Activated CD4-positive, alpha-beta T cell treated with anti-CD3 and anti-CD28 coated beads, Interleukin-2, amount 10 ng/mL, durations not matched to agents 24 days and 14 days (primary cell): ENCODE data around the gene LAMP5. TPM values are rescaled to one million over a fixed set of nuclear protein-coding genes. Genes with fewer than 3 reads are reported as not detected.

Experiments
- DNase-seq: peaks from one replicate; pipeline ENCODE4 v3.0.0; 2022
- H3K27ac Mint-ChIP-seq: one replicate; pipeline ENCODE4 v1.8.0; 2022; ENCODE audit warnings: mild to moderate bottlenecking, mixed read lengths
- H3K27me3 Mint-ChIP-seq: one replicate; pipeline ENCODE4 v1.8.0; 2022; ENCODE audit warnings: mixed read lengths
- H3K36me3 Mint-ChIP-seq: one replicate; pipeline ENCODE4 v1.8.0; 2022; ENCODE audit warnings: low read depth, mild to moderate bottlenecking, mixed read lengths
- H3K4me1 Mint-ChIP-seq: one replicate; pipeline ENCODE4 v1.8.0; 2021; ENCODE audit warnings: mixed read lengths
- H3K4me3 Mint-ChIP-seq: one replicate; pipeline ENCODE4 v1.8.0; 2022; ENCODE audit warnings: mild to moderate bottlenecking, moderate library complexity, mixed read lengths
- H3K9me3 Mint-ChIP-seq: one replicate; pipeline ENCODE4 v1.8.0; 2021; ENCODE audit warnings: mixed read lengths
- intact Hi-C: fragments of 100-400 bp; cut with micrococcal nuclease; formaldehyde crosslinking; loops from one replicate; pipeline ENCODE4 v1.15.1; 2023
- total RNA-seq: library from RNA; stranded (reverse); gene quantifications from 2 replicates; pipeline ENCODE4 v1.2.3, GENCODE V29; 2022

LAMP5 gene
- total RNA-seq, 1 donor from 2014 or later, result not detected

GRCh38 chr20:9508240-9508661, 6.1 kb upstream of the LAMP5 start:
- Mint-ChIP-seq H3K4me1 (no peaks in the 10 kb centered on the region), H3K4me3 (no peak overlapping the region), H3K27me3 (peaks cover 41% of the 10 kb centered on the region), H3K36me3 (no peaks in the 10 kb centered on the region), H3K27ac (no peak overlapping the region), H3K9me3 (peaks cover 5% of the 10 kb centered on the region)
- intact Hi-C loops, result no loop called here
- no peak for DNase-seq

- H3K9me3 Mint-ChIP-seq, result peaks cover 5% of the 10 kb centered on the region
- peaks cover 44% of the 10 kb centered on the region for H3K27me3 Mint-ChIP-seq
- DNase-seq, result no peak
- no peaks in the 10 kb centered on the region for H3K36me3 Mint-ChIP-seq
- H3K4me3 Mint-ChIP-seq, result no peak overlapping the region
- intact Hi-C loops, result no loop called here
- no peak overlapping the region for H3K27ac Mint-ChIP-seq
- H3K4me1 Mint-ChIP-seq, result no peaks in the 10 kb centered on the region
Measured at GRCh38 chr20:9508696-9509178, 5.7 kb upstream of the LAMP5 start.

GRCh38 chr20:9509246-9509645, 5.1 kb upstream of the LAMP5 start:
- H3K27ac Mint-ChIP-seq, result no peak overlapping the region
- DNase-seq, result no peak
- intact Hi-C loops, result no loop called here
- H3K4me3 Mint-ChIP-seq, result no peak overlapping the region
- no peaks in the 10 kb centered on the region for H3K4me1 Mint-ChIP-seq
- H3K9me3 Mint-ChIP-seq, result peaks cover 5% of the 10 kb centered on the region
- H3K27me3 Mint-ChIP-seq, result peaks cover 49% of the 10 kb centered on the region
- no peaks in the 10 kb centered on the region for H3K36me3 Mint-ChIP-seq

- Mint-ChIP-seq H3K27ac (no peak overlapping the region), H3K9me3 (peaks cover 5% of the 10 kb centered on the region), H3K27me3 (peaks cover 63% of the 10 kb centered on the region), H3K4me3 (no peak overlapping the region), H3K4me1 (no peaks in the 10 kb centered on the region), H3K36me3 (no peaks in the 10 kb centered on the region)
- no peak for DNase-seq
- intact Hi-C loops, result no loop called here
Measured at GRCh38 chr20:9510911-9511310, 3.5 kb upstream of the LAMP5 start.

- DNase-seq, result no peak
- H3K4me3 Mint-ChIP-seq, result no peak overlapping the region
- no peaks in the 10 kb centered on the region for H3K36me3 Mint-ChIP-seq
- intact Hi-C loops, result no loop called here
- H3K27me3 Mint-ChIP-seq, result peaks cover 65% of the 10 kb centered on the region
- peaks cover 4% of the 10 kb centered on the region for H3K9me3 Mint-ChIP-seq
- no peak overlapping the region for H3K27ac Mint-ChIP-seq
- no peaks in the 10 kb centered on the region for H3K4me1 Mint-ChIP-seq
Measured at GRCh38 chr20:9514072-9514460, 324 bp upstream of the LAMP5 start.

GRCh38 chr20:9515214-9515585, 810 bp downstream of the LAMP5 start:
- H3K4me3 Mint-ChIP-seq, result no peak overlapping the region
- intact Hi-C loops, result no loop called here
- H3K9me3 Mint-ChIP-seq, result no peaks in the 10 kb centered on the region
- no peaks in the 10 kb centered on the region for H3K36me3 Mint-ChIP-seq
- no peaks in the 10 kb centered on the region for H3K4me1 Mint-ChIP-seq
- DNase-seq, result no peak
- H3K27me3 Mint-ChIP-seq, result peaks cover 58% of the 10 kb centered on the region
- H3K27ac Mint-ChIP-seq, result no peak overlapping the region

GRCh38 chr20:9515741-9516233, 1.4 kb downstream of the LAMP5 start:
- Mint-ChIP-seq H3K4me3 (no peak overlapping the region), H3K36me3 (no peaks in the 10 kb centered on the region), H3K27ac (no peak overlapping the region), H3K27me3 (peaks cover 56% of the 10 kb centered on the region), H3K9me3 (no peaks in the 10 kb centered on the region), H3K4me1 (no peaks in the 10 kb centered on the region)
- no peak for DNase-seq
- intact Hi-C loops, result no loop called here

GRCh38 chr20:9516234-9516871, 2.0 kb downstream of the LAMP5 start:
- DNase-seq, result no peak
- Mint-ChIP-seq H3K27me3 (peaks cover 54% of the 10 kb centered on the region), H3K4me1 (no peaks in the 10 kb centered on the region), H3K9me3 (no peaks in the 10 kb centered on the region), H3K36me3 (no peaks in the 10 kb centered on the region), H3K4me3 (no peak overlapping the region), H3K27ac (no peak overlapping the region)
- intact Hi-C loops, result no loop called here

GRCh38 chr20:9517297-9518162, 3.1 kb downstream of the LAMP5 start:
- no peaks in the 10 kb centered on the region for H3K9me3 Mint-ChIP-seq
- DNase-seq, result no peak
- H3K4me3 Mint-ChIP-seq, result no peak overlapping the region
- H3K27ac Mint-ChIP-seq, result no peak overlapping the region
- H3K27me3 Mint-ChIP-seq, result peaks cover 49% of the 10 kb centered on the region
- no peaks in the 10 kb centered on the region for H3K4me1 Mint-ChIP-seq
- intact Hi-C loops, result no loop called here
- no peaks in the 10 kb centered on the region for H3K36me3 Mint-ChIP-seq

- intact Hi-C loops, result no loop called here
- no peak overlapping the region for H3K27ac Mint-ChIP-seq
- H3K4me1 Mint-ChIP-seq, result no peaks in the 10 kb centered on the region
- H3K9me3 Mint-ChIP-seq, result no peaks in the 10 kb centered on the region
- H3K36me3 Mint-ChIP-seq, result no peaks in the 10 kb centered on the region
- no peak overlapping the region for H3K4me3 Mint-ChIP-seq
- H3K27me3 Mint-ChIP-seq, result peaks cover 43% of the 10 kb centered on the region
- DNase-seq, result no peak
Measured at GRCh38 chr20:9518576-9519175, 4.3 kb downstream of the LAMP5 start.

GRCh38 chr20:9520086-9520485, 5.7 kb downstream of the LAMP5 start:
- H3K27ac Mint-ChIP-seq, result no peak overlapping the region
- intact Hi-C loops, result no loop called here
- peaks cover 29% of the 10 kb centered on the region for H3K27me3 Mint-ChIP-seq
- DNase-seq, result no peak
- no peaks in the 10 kb centered on the region for H3K4me1 Mint-ChIP-seq
- no peaks in the 10 kb centered on the region for H3K36me3 Mint-ChIP-seq
- H3K9me3 Mint-ChIP-seq, result no peaks in the 10 kb centered on the region
- H3K4me3 Mint-ChIP-seq, result no peak overlapping the region

GRCh38 chr20:9523636-9524035, 9.2 kb downstream of the LAMP5 start:
- intact Hi-C loops, result no loop called here
- DNase-seq, result no peak
- peaks cover 5% of the 10 kb centered on the region for H3K27me3 Mint-ChIP-seq
- H3K9me3 Mint-ChIP-seq, result no peaks in the 10 kb centered on the region
- no peak overlapping the region for H3K27ac Mint-ChIP-seq
- H3K4me1 Mint-ChIP-seq, result no peaks in the 10 kb centered on the region
- no peaks in the 10 kb centered on the region for H3K36me3 Mint-ChIP-seq
- H3K4me3 Mint-ChIP-seq, result no peak overlapping the region

- no peaks in the 10 kb centered on the region for H3K4me1 Mint-ChIP-seq
- H3K4me3 Mint-ChIP-seq, result no peak overlapping the region
- DNase-seq, result no peak
- H3K27me3 Mint-ChIP-seq, result no peaks in the 10 kb centered on the region
- H3K27ac Mint-ChIP-seq, result no peak overlapping the region
- no peaks in the 10 kb centered on the region for H3K36me3 Mint-ChIP-seq
- intact Hi-C loops, result no loop called here
- no peaks in the 10 kb centered on the region for H3K9me3 Mint-ChIP-seq
Measured at GRCh38 chr20:9531581-9531980, 17.2 kb downstream of the LAMP5 start.
